SK-MEL-5 (cell line): ENCODE measurements around the gene DNTTIP2. TPM values are rescaled to one million over a fixed set of nuclear protein-coding genes. Genes with fewer than 3 reads are reported as not detected.
"Not testable (repeated sequence)": the region's sequence is repeated elsewhere in the genome, so short reads cannot be mapped to it uniquely, and the experiment has no call there.

ENCODE experiments used
- DNase-seq: peaks from one replicate; pipeline ENCODE4 v3.0.0-alpha.2; 2016; ENCODE audit warnings: low read depth, low spot score
- in situ Hi-C: cut with HindIII; loops from 2 replicates; pipeline ENCODE4 v1.10.0; 2016; ENCODE audit warnings: low sequenced_read_pairs, high pct_unique_total_duplicates, low pct_unique_long_range_greater_than_20kb
- total RNA-seq: library from RNA; depleted of rRNA; stranded (reverse); fragments of >200 nt; shearing (Covaris generic); gene quantifications from 2 replicates; pipeline ENCODE4 v1.2.3, GENCODE V29; 2014

The DNTTIP2 gene
- total RNA-seq, 1 experiment from 2014 or later = 40.9 TPM

- in situ Hi-C loops = no loop called here
- DNase-seq = no peak
Observed at GRCh38 chr1:93882269-93882668, 3.3 kb upstream of the DNTTIP2 start.

- DNase-seq = no peak
- in situ Hi-C loops = no loop called here
Observed at GRCh38 chr1:93880731-93881130, 1.7 kb upstream of the DNTTIP2 start.

GRCh38 chr1:93878501-93878888, 511 bp downstream of the DNTTIP2 start:
- DNase-seq = peak; percentile 6
- in situ Hi-C loops = no loop called here

- no peak for DNase-seq
- in situ Hi-C loops = no loop called here
Observed at GRCh38 chr1:93877529-93877928, 1.5 kb downstream of the DNTTIP2 start.

GRCh38 chr1:93876244-93876643, 2.8 kb downstream of the DNTTIP2 start:
- in situ Hi-C loops = no loop called here
- no peak for DNase-seq

GRCh38 chr1:93874025-93874651, 4.9 kb downstream of the DNTTIP2 start:
- peak; percentile 25 for DNase-seq
- in situ Hi-C loops = no loop called here

GRCh38 chr1:93871366-93871765, 7.6 kb downstream of the DNTTIP2 start:
- DNase-seq = no peak
- in situ Hi-C loops = no loop called here

- DNase-seq = no peak
- in situ Hi-C loops = no loop called here
Observed at GRCh38 chr1:93869653-93870052, 9.4 kb downstream of the DNTTIP2 start.

- in situ Hi-C loops, DNase-seq: not testable (repeated sequence)
Observed at GRCh38 chr1:93868492-93868891, 10.5 kb downstream of the DNTTIP2 start.

- in situ Hi-C loops = no loop called here
- no peak for DNase-seq
Observed at GRCh38 chr1:93865253-93865652, 13.8 kb downstream of the DNTTIP2 start.

GRCh38 chr1:93864175-93864574, 14.8 kb downstream of the DNTTIP2 start:
- in situ Hi-C loops = no loop called here
- DNase-seq = no peak

- DNase-seq, in situ Hi-C loops: not testable (repeated sequence)
Observed at GRCh38 chr1:93857653-93858052, 21.4 kb downstream of the DNTTIP2 start.

- DNase-seq, in situ Hi-C loops: not testable (repeated sequence)
Observed at GRCh38 chr1:93855983-93856382, 23.0 kb downstream of the DNTTIP2 start.

- no peak for DNase-seq
- in situ Hi-C loops = no loop called here
Observed at GRCh38 chr1:93853940-93854339, 25.1 kb downstream of the DNTTIP2 start.

GRCh38 chr1:93851878-93852277, 27.1 kb downstream of the DNTTIP2 start:
- in situ Hi-C loops = no loop called here
- no peak for DNase-seq

GRCh38 chr1:93851327-93851712, 27.7 kb downstream of the DNTTIP2 start:
- in situ Hi-C loops = no loop called here
- no peak for DNase-seq

- DNase-seq = peak; percentile 70
- in situ Hi-C loops = not testable (repeated sequence)
Observed at GRCh38 chr1:93850687-93851326, 28.2 kb downstream of the DNTTIP2 start.

- in situ Hi-C loops = no loop called here
- no peak for DNase-seq
Observed at GRCh38 chr1:93848350-93848883, 30.6 kb downstream of the DNTTIP2 start.

GRCh38 chr1:93847811-93848288, 31.2 kb downstream of the DNTTIP2 start:
- peak; percentile 82 for DNase-seq
- in situ Hi-C loops = no loop called here
